Measurements from ENCODE around the gene NLGN1. TPM values are rescaled to one million over a fixed set of nuclear protein-coding genes. Genes with fewer than 3 reads are reported as not detected.

The NLGN1 gene
- total RNA-seq, 1 experiment from 2014 or later, result 5.2 TPM

DNA sequence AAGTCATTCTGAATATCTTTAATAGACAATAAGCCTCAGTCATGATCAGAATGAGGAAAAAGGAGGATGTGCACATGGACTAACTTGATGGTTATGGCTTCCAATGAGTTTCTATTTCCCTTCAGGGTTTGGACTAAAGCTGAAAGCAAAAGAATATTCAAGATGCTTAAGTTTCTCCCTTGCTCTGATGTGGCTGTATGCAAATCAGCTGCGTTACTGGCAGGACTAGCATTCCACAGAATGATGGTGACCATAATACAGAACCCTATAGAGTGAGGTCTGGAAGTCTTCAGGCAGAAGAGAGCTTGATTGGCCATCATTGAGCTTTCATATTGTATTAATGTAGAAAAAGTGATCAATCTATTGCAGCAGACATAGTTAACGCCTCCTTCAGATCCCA lies 466.0 kb downstream of the NLGN1 start:
- no peak overlapping the region for H3T11ph ChIP-seq (ENCODE audit: low read length)
- no peak overlapping the region for H4K91ac ChIP-seq (ENCODE audit: insufficient read length, low read depth, low read length)
- no peaks in the 10 kb centered on the region for H3K79me2 ChIP-seq (ENCODE audit: insufficient read depth, low read length)
- H4K5ac ChIP-seq (ENCODE audit: insufficient read length, low read depth, low read length), result no peak overlapping the region
- H2BK12ac ChIP-seq (ENCODE audit: insufficient read length, low read depth, low read length), result no peak overlapping the region
- DNase-seq, result no peak
- no peak overlapping the region for H2BK5ac ChIP-seq (ENCODE audit: insufficient read length, low read length)
- H2AFZ ChIP-seq (ENCODE audit: low read length), result no peak overlapping the region
- H4K8ac ChIP-seq (replicated peaks; ENCODE audit: insufficient read length, low read depth, low read length), result no peak overlapping the region
- no peak overlapping the region for H3K4me3 Mint-ChIP-seq
- no peaks in the 10 kb centered on the region for H3K79me1 ChIP-seq (ENCODE audit: insufficient read depth, low read depth, low read length, poor library complexity, severe bottlenecking)
- no peak overlapping the region for H3K9ac ChIP-seq (ENCODE audit: extremely low read depth, insufficient read length, low read length)
- no peaks in the 10 kb centered on the region; a peak in 1 of 7 replicates for H3K36me3 Mint-ChIP-seq (ENCODE audit: insufficient read depth in 1 of 3, low read depth in 3 of 3)
- no peak overlapping the region for H3K23ac ChIP-seq (ENCODE audit: insufficient read length, low read depth, low read length)
- H4K20me1 ChIP-seq (ENCODE audit: control insufficient read depth, insufficient read depth, insufficient read length), result no peaks in the 10 kb centered on the region
- H3K4me1 ChIP-seq (ENCODE audit: insufficient read depth, low read length), result peaks cover 4% of the 10 kb centered on the region; the same call in 1 of the 2 replicates
- H3K9me3 ChIP-seq (ENCODE audit: control insufficient read depth, low read depth, low read length), result no peaks in the 10 kb centered on the region
- no peaks in the 10 kb centered on the region for H3K9me3 Mint-ChIP-seq
- H3K27me3 Mint-ChIP-seq (ENCODE audit: low read depth), result no peaks in the 10 kb centered on the region
- no peak overlapping the region for H3K27ac ChIP-seq (ENCODE audit: insufficient read length, low read depth, low read length)
- no peak for TF ChIP-seq CTCF (conservative IDR thresholded peaks at IDR 0.05)
- H3K27ac Mint-ChIP-seq, result no peak overlapping the region
- no peak overlapping the region for H3K4me2 ChIP-seq (ENCODE audit: insufficient read depth, insufficient read length, low read length)
- H2BK120ac ChIP-seq (ENCODE audit: low read depth, low read length, poor library complexity, severe bottlenecking), result no peak overlapping the region
- no peak overlapping the region for H2BK15ac ChIP-seq (ENCODE audit: low read depth, low read length)
- H3K56ac ChIP-seq (ENCODE audit: insufficient read length, low read depth, low read length), result no peak overlapping the region
- no peaks in the 10 kb centered on the region for H3K27me3 ChIP-seq (ENCODE audit: insufficient read depth, low read length)
- no peak overlapping the region for H3K14ac ChIP-seq (ENCODE audit: insufficient read depth, low read length)
- no peak overlapping the region for H2BK20ac ChIP-seq (ENCODE audit: low read depth, low read length, poor library complexity, severe bottlenecking)
- peaks cover 27 to 28% of the 10 kb centered on the region in 2 experiments for H3K4me1 Mint-ChIP-seq
- no peaks in the 10 kb centered on the region for H3K23me2 ChIP-seq (ENCODE audit: insufficient read length, low read depth, low read length, poor library complexity, severe bottlenecking)
- no CpG with 5 or more reads among the region's 2 CpGs for WGBS (ENCODE audit: extremely low coverage, insufficient read length, low lambda C conversion rate)
- no peak overlapping the region for H2AK5ac ChIP-seq (ENCODE audit: insufficient read length, low read length)
- no peak overlapping the region for H3K4ac ChIP-seq (ENCODE audit: low read depth, low read length)
- H3K18ac ChIP-seq (ENCODE audit: insufficient read length, low read depth, low read length), result no peak overlapping the region

Measured in H9 (cell line).